Body of pancreas (tissue), 4 donors: ENCODE data around the gene ARHGAP4.

ENCODE experiments used
- POLR2A ChIP-seq, 3 donors: fragments of 450-650 bp; IDR thresholded peaks; one replicate each; pipeline ENCODE4 v1.6.1; 2016; ENCODE audit warnings: antibody characterized with exemption in 3 of 3, mild to moderate bottlenecking in 2 of 3
- TF ChIP-seq, protein P1 (sequence below), 7 experiments: fragments of 450-650 bp in 4 of 7; fragments of 200-600 bp in 3 of 7; sonication (generic) in 3 of 7; IDR thresholded peaks; one replicate each; pipeline ENCODE4 v1.5.1; 2016 to 2019; ENCODE audit warnings: antibody characterized with exemption in 7 of 7

GRCh38 chrX:153974726-153975286 lies 48.7 kb upstream of the ARHGAP4 start:
- no peak for TF ChIP-seq POLR2A (IDR thresholded peaks at IDR 0.05)
- TF ChIP-seq, protein P1, sequence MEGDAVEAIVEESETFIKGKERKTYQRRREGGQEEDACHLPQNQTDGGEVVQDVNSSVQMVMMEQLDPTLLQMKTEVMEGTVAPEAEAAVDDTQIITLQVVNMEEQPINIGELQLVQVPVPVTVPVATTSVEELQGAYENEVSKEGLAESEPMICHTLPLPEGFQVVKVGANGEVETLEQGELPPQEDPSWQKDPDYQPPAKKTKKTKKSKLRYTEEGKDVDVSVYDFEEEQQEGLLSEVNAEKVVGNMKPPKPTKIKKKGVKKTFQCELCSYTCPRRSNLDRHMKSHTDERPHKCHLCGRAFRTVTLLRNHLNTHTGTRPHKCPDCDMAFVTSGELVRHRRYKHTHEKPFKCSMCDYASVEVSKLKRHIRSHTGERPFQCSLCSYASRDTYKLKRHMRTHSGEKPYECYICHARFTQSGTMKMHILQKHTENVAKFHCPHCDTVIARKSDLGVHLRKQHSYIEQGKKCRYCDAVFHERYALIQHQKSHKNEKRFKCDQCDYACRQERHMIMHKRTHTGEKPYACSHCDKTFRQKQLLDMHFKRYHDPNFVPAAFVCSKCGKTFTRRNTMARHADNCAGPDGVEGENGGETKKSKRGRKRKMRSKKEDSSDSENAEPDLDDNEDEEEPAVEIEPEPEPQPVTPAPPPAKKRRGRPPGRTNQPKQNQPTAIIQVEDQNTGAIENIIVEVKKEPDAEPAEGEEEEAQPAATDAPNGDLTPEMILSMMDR (IDR thresholded peaks at IDR 0.05): no peak
